Left hindlimb (tissue), 1 donor: ENCODE results near the gene VPS4A.

ENCODE experiments used
- DNase-seq: peaks from one replicate; pipeline ENCODE4 v3.0.0-alpha.2; 2018

VPS4A gene

DNA sequence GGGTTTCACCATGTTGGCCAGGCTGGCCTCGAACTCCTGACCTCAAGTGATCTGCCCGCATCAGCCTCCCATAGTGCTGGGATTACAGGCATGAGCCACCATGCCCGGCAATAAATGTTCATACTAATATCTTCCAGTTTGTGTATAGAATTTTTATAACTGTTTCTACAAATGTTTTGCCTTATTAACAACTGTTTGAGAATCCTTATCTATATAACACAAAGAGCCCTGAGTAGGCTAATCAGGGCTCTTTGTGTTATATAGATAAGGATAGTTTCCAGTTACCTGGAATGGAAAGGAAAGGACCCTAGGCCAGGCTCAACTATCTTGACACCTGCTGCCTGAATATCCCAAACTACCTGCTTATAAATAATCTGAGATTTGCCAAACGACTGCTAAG, 57.7 kb downstream of the VPS4A start:
- DNase-seq = no peak

DNA sequence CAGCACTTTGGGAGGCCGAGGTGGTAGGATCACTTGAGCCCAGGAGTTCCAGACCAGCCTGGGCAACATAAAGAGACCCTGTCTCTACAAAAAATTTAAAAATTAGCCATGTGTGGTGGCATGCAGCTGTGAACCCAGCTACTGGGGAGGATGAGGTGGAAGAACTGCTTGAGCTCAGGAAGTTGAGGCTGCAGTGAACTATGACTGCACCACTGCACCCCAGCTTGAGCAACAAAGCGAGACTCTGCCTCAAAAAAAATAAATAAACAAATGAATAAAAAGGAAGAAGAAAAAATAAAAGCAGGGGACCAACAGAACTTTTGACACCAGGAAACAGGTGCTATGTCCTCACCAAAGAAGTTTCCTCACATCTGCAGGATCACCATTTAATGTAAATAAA, 60.4 kb downstream of the VPS4A start:
- DNase-seq = no peak

DNA sequence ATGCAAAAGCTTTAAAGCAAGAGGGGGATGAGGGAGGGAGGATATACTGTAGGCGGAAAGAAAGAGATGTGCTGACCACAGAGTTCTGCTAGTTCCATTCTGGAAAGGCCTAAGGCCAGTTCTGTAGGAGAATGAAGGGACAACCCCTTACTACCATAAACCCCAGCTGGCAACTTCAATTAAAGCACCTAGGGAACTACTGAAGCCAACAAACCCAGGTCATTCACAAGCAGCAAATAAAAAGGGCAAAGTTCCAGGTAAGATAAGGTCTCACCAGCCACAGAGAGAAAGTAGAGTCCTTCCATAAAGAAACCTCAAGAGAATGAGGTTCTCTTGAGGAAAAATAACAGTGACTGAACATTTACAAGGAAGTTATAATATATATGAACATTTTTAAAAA, 61.9 kb downstream of the VPS4A start:
- no peak for DNase-seq
